Upper lobe of right lung (tissue), 1 donor: Measurements from ENCODE around the gene HHATL. TPM values are rescaled to one million over a fixed set of nuclear protein-coding genes. Genes with fewer than 3 reads are reported as not detected.
A peak's percentile ranks its signal among the peaks of the same experiment; 100 is the strongest.

ENCODE experiments used
- ATAC-seq: fragments of 200-7000 bp; cut with Tn5 transposase; one replicate; pipeline ENCODE4 v1.9.1; 2020; ENCODE audit warnings: mild to moderate bottlenecking, moderate library complexity
- DNase-seq: peaks from one replicate; pipeline ENCODE4 v3.0.0-alpha.2; 2020
- H3K27ac ChIP-seq: fragments of 200-600 bp; one replicate; pipeline ENCODE4 v1.8.0; 2022
- H3K27me3 ChIP-seq: fragments of 200-600 bp; one replicate; pipeline ENCODE4 v1.8.0; 2022; ENCODE audit warnings: mild to moderate bottlenecking
- H3K36me3 ChIP-seq: fragments of 200-600 bp; one replicate; pipeline ENCODE4 v1.8.0; 2022
- H3K4me1 ChIP-seq: fragments of 200-600 bp; one replicate; pipeline ENCODE4 v1.8.0; 2022
- H3K4me3 ChIP-seq: fragments of 200-600 bp; one replicate; pipeline ENCODE4 v1.8.0; 2022; ENCODE audit warnings: mild to moderate bottlenecking
- H3K9me3 ChIP-seq: fragments of 200-600 bp; one replicate; pipeline ENCODE4 v1.8.0; 2022
- intact Hi-C: fragments of 100-400 bp; cut with DNase I; formaldehyde crosslinking; loops from one replicate; pipeline ENCODE4 v1.11.0; 2022
- total RNA-seq: library from RNA; stranded (reverse); fragmentation: NEBNext Ultra II Directional; extraction: Animal tissue kit (Norgen Biotek cat#: 25700); gene quantifications from one replicate; pipeline ENCODE4 v1.2.1, GENCODE V29; 2021
- TF ChIP-seq, protein P1 (sequence below): fragments of 200-600 bp; IDR thresholded peaks from one replicate; pipeline ENCODE4 v1.8.0; 2022; ENCODE audit warnings: antibody characterized with exemption
- donor health status: DM: no; HTN: yes; CAD: no; lungs with severe emphysema.

The HHATL gene
- total RNA-seq, 1 donor from 2014 or later: not detected

- Histone ChIP-seq H3K9me3 (no peaks in the 10 kb centered on the region), H3K27me3 (no peaks in the 10 kb centered on the region), H3K36me3 (no peaks in the 10 kb centered on the region), H3K27ac (no peak overlapping the region), H3K4me1 (peaks cover 14% of the 10 kb centered on the region), H3K4me3 (no peak overlapping the region)
- no peak for DNase-seq
- ATAC-seq: peak; percentile 50
- TF ChIP-seq, protein P1, sequence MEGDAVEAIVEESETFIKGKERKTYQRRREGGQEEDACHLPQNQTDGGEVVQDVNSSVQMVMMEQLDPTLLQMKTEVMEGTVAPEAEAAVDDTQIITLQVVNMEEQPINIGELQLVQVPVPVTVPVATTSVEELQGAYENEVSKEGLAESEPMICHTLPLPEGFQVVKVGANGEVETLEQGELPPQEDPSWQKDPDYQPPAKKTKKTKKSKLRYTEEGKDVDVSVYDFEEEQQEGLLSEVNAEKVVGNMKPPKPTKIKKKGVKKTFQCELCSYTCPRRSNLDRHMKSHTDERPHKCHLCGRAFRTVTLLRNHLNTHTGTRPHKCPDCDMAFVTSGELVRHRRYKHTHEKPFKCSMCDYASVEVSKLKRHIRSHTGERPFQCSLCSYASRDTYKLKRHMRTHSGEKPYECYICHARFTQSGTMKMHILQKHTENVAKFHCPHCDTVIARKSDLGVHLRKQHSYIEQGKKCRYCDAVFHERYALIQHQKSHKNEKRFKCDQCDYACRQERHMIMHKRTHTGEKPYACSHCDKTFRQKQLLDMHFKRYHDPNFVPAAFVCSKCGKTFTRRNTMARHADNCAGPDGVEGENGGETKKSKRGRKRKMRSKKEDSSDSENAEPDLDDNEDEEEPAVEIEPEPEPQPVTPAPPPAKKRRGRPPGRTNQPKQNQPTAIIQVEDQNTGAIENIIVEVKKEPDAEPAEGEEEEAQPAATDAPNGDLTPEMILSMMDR: no peak
- intact Hi-C loops: no loop called here
Measured at GRCh38 chr3:42747581-42747980, 45.0 kb upstream of the HHATL start.

DNA sequence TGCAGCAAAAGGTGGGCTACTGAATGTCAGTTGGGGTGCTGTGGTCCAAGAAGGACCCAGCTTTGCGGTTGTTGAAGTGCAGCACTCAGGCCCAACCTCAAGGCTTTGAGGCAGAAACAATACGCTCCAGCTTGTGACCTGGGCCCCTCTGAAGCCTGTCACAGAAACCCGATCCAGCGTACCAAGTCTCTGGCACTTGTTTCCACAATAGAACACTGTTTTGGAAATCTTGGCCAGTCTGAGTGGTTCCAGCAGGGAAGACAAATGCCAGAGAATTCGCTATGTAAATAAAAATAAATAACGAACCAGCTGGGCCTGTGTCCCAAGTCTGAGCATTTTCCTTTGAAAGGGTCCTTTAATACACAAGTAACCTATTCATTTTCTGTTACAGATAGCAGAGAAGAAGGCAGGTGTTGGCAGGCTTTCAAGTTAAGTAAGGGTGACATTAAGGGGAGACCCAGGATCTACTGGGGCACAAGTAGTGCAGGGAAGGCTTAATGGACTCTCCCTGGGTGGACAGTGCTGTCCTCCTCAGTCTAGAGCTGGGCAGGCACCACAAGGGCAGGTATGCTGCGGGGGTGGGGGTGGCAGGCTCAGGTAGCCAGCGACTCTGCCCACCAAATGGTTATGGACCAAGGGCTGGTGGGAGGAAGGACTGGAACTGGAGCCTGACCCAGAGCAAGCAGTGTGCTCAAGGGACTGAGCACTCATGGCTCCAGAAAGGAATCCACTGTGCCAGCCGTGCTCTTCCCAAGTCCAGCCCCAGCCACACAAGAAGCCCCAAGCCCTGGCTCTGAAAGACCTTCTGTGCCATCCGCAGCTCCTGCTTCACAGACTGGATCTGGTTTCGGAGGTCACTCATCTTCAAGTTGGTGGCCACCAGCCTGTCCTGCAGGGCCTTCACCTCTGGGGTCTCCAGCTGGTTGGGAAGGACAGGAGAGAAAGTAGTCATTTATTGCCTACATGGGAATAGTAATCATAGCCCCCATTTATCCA is 44.2 kb upstream of the HHATL start:
- H3K36me3 ChIP-seq: no peaks in the 10 kb centered on the region
- intact Hi-C loops: no loop called here
- H3K4me3 ChIP-seq: no peak overlapping the region
- H3K9me3 ChIP-seq: no peaks in the 10 kb centered on the region
- TF ChIP-seq, protein P1: no peak
- peak overlapping the region; percentile 63 for H3K27ac ChIP-seq
- DNase-seq: no peak
- H3K4me1 ChIP-seq: peaks cover 14% of the 10 kb centered on the region
- ATAC-seq: peak; percentile 11
- no peaks in the 10 kb centered on the region for H3K27me3 ChIP-seq

- H3K9me3 ChIP-seq: no peaks in the 10 kb centered on the region
- no peak overlapping the region for H3K4me3 ChIP-seq
- no peaks in the 10 kb centered on the region for H3K36me3 ChIP-seq
- ATAC-seq (no peak), DNase-seq (no peak)
- H3K4me1 ChIP-seq: peaks cover 14% of the 10 kb centered on the region
- H3K27ac ChIP-seq: peak overlapping the region; percentile 63
- H3K27me3 ChIP-seq: no peaks in the 10 kb centered on the region
- TF ChIP-seq, protein P1: no peak
- intact Hi-C loops: no loop called here
Measured at GRCh38 chr3:42745776-42746454, 43.3 kb upstream of the HHATL start.

GRCh38 chr3:42745291-42745745 is 42.7 kb upstream of the HHATL start:
- ATAC-seq: no peak
- H3K36me3 ChIP-seq: no peaks in the 10 kb centered on the region
- no peaks in the 10 kb centered on the region for H3K9me3 ChIP-seq
- H3K27ac ChIP-seq: no peak overlapping the region
- H3K4me3 ChIP-seq: no peak overlapping the region
- TF ChIP-seq, protein P1: no peak
- H3K27me3 ChIP-seq: no peaks in the 10 kb centered on the region
- DNase-seq: no peak
- intact Hi-C loops: no loop called here
- H3K4me1 ChIP-seq: peaks cover 14% of the 10 kb centered on the region

- Histone ChIP-seq H3K4me1 (peaks cover 14% of the 10 kb centered on the region), H3K27ac (no peak overlapping the region), H3K36me3 (no peaks in the 10 kb centered on the region), H3K27me3 (no peaks in the 10 kb centered on the region), H3K4me3 (no peak overlapping the region), H3K9me3 (no peaks in the 10 kb centered on the region)
- intact Hi-C loops: no loop called here
- TF ChIP-seq, protein P1: no peak
- DNase-seq (no peak), ATAC-seq (no peak)
Measured at GRCh38 chr3:42743204-42743995, 40.8 kb upstream of the HHATL start.
